HCEC 1CT (cell line): ENCODE data around the gene CD22.

Source experiments
- DNase-seq: peaks from one replicate; pipeline ENCODE4 v3.0.0-alpha.2; 2017

The CD22 gene

GRCh38 chr19:35392742-35393715 is 64.0 kb downstream of the CD22 start:
- no peak for DNase-seq

GRCh38 chr19:35395382-35396199 is 66.6 kb downstream of the CD22 start:
- DNase-seq: no peak

GRCh38 chr19:35396240-35396885 is 67.4 kb downstream of the CD22 start:
- no peak for DNase-seq
